Kidney (tissue), 14 donors: ENCODE results near the gene SYF2. TPM values are rescaled to one million over a fixed set of nuclear protein-coding genes. Genes with fewer than 3 reads are reported as not detected.

Experiments used
- DNase-seq, 5 donors: peaks; one replicate each; pipeline ENCODE4 v3.0.0-alpha.2; 2013 to 2020
- FAIRE-seq: peaks from 2 replicates; lab custom pipeline; 2012; peaks lifted over from hg19 to GRCh38; lab: Jason Lieb, UNC
- H3K27ac ChIP-seq, 2 donors: one replicate each; pipeline ENCODE4 v1.7.0; 2013; ENCODE audit warnings: low read depth in 2 of 2, low read length in 2 of 2, inconsistent platforms in 1 of 2
- H3K27me3 ChIP-seq: one replicate; pipeline ENCODE4 v1.7.1; 2013; ENCODE audit warnings: low read length, inconsistent platforms; ENCODE audit not compliant: control insufficient read depth, insufficient read depth
- H3K36me3 ChIP-seq, 3 donors: one replicate each; pipeline versions ENCODE4 v1.7.0 to v1.7.1; 2013; ENCODE audit warnings: low read length in 3 of 3, control low read depth in 1 of 3, inconsistent platforms in 1 of 3; ENCODE audit not compliant: insufficient read depth in 3 of 3, control insufficient read depth in 2 of 3
- H3K4me1 ChIP-seq, 3 donors: one replicate each; pipeline versions ENCODE4 v1.7.0 to v1.7.1; 2013; ENCODE audit warnings: low read length in 3 of 3, inconsistent platforms in 1 of 3, low read depth in 1 of 3; ENCODE audit not compliant: control insufficient read depth in 2 of 3, insufficient read depth in 2 of 3
- H3K4me3 ChIP-seq, 3 donors: one replicate each; pipeline versions ENCODE4 v1.7.0 to v1.8.1; 2013; ENCODE audit warnings: low read length in 3 of 3, control low read depth in 1 of 3, inconsistent platforms in 1 of 3
- H3K9ac ChIP-seq, 3 donors: one replicate each; pipeline versions ENCODE4 v1.7.0 to v1.7.1; 2013; ENCODE audit warnings: low read length in 3 of 3, control low read depth in 1 of 3, inconsistent platforms in 1 of 3
- H3K9me3 ChIP-seq, 3 donors: one replicate each; pipeline versions ENCODE4 v1.7.0 to v1.7.1; 2013; ENCODE audit warnings: low read length in 3 of 3, control low read depth in 1 of 3, inconsistent platforms in 1 of 3; ENCODE audit not compliant: control insufficient read depth in 2 of 3, insufficient read depth in 1 of 3
- intact Hi-C: fragments of 100-400 bp; cut with DNase I; formaldehyde crosslinking; loops from one replicate; pipeline ENCODE4 v1.11.1; 2022
- polyA plus RNA-seq: library from polyadenylated mRNA; stranded (reverse); fragments of 350-450 nt; fragmentation: Illumina TruSeq; extraction: RNeasy Lipid Tissue Mini Kit (QIAGEN cat#74804); gene quantifications from one replicate; pipeline ENCODE4 v1.2.3, GENCODE V29; 2014; ENCODE audit warnings: low read depth, low replicate concordance; ENCODE audit not compliant: insufficient read depth
- total RNA-seq: library from RNA; stranded (reverse); fragmentation: NEBNext Ultra II Directional; extraction: Animal tissue kit (Norgen Biotek cat#: 25700); gene quantifications from one replicate; pipeline ENCODE4 v1.2.1, GENCODE V29; 2021
- TF ChIP-seq, protein P1 (sequence below): IDR thresholded peaks from 3 replicates; pipeline ENCODE4 v1.5.1; 2012; ENCODE audit warnings: mild to moderate bottlenecking, moderate library complexity, borderline replicate concordance; ENCODE audit not compliant: insufficient read depth; ENCODE audit errors: extremely low read depth
- donor health status: control.
- donor health status: control.
- donor health status: control.
- donor health status: control.
- donor health status: control.
- donor health status: DM: yes; HTN: yes; CAD: no.
- donor health status: Normal renal cell carcinoma (clear cell type).

The SYF2 gene
- total and polyA plus RNA-seq, 2 donors from 2014 or later, result 53.8 to 91.5 TPM

DNA sequence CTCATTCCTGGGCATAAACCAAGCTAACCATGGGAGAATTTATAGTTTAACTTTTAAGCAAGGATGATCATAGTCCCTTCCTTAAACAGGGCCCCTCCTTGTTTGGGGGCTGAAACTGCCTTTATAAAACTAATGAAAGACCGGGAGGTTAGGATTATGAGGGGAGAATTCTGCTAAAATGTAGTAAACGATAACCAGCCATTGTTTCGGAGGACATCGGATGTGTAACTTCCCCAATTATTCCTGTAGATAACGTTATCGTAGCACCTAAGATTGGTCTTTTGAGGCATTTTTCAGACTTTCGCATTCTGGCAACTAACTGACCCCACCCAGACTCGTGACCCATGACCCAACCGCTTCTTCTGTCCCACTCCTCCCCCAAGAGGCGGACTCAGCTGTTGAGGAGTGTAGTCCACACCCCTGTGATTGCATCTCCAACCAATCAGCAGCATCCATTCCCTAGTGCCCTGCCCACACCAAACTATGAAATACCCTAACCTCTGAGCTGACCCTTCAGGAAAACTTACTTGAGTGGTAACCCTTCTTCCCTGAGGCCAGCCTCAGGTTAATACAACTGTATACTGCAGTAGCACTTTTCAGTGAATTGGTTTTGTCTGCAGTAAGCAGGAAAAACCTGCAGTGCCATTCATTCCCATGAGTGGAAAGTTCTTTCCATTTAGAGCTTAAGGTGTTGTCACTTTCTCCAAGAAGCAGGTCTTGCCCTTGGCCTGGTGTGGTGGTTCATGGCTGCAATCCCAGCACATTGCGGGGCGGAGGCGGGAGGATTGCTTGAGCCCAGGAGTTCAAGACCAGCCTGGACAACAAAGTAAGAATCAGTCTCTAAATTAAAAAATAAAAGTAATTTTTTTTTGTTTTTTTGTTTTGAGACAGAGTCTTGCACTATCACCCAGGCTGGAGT is 823 bp upstream of the SYF2 start:
- H3K9ac ChIP-seq, result peak overlapping the region; percentile 99 to 100 (median 99)
- peak overlapping the region; percentile 81 to 96 for H3K27ac ChIP-seq
- DNase-seq, result peak; percentile 80 to 95 (median 89)
- intact Hi-C loops, result no loop called here
- FAIRE-seq, result no peak
- TF ChIP-seq, protein P1, sequence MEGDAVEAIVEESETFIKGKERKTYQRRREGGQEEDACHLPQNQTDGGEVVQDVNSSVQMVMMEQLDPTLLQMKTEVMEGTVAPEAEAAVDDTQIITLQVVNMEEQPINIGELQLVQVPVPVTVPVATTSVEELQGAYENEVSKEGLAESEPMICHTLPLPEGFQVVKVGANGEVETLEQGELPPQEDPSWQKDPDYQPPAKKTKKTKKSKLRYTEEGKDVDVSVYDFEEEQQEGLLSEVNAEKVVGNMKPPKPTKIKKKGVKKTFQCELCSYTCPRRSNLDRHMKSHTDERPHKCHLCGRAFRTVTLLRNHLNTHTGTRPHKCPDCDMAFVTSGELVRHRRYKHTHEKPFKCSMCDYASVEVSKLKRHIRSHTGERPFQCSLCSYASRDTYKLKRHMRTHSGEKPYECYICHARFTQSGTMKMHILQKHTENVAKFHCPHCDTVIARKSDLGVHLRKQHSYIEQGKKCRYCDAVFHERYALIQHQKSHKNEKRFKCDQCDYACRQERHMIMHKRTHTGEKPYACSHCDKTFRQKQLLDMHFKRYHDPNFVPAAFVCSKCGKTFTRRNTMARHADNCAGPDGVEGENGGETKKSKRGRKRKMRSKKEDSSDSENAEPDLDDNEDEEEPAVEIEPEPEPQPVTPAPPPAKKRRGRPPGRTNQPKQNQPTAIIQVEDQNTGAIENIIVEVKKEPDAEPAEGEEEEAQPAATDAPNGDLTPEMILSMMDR, result no peak
- H3K4me3 ChIP-seq, result peak overlapping the region; percentile 95 to 100 (median 99)
- peaks cover 5 to 23% (median 8%) of the 10 kb centered on the region in 3 donors for H3K36me3 ChIP-seq
- no peaks in the 10 kb centered on the region for H3K27me3 ChIP-seq
- no peaks in the 10 kb centered on the region for H3K9me3 ChIP-seq
- H3K4me1 ChIP-seq, result peaks cover 0 to 9% (median 8%) of the 10 kb centered on the region in 3 donors

DNA sequence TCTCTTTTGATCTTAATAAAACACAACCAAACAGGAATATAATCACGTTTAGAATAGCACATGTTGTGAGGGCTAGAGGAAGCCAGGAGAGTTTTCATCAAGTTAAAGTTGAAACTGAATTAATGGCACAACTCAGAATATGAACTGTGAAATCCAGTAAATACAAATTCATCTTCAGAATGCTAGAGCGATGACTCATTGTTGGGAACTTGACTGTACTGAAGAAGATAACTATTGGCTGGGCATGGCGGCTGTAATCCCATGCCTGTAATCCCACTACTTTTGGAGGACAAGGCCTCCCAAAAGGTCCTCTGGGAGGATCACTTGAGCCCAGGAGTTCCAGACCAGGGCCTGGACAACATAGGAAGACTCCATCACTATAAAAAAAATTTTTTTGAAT is 8.8 kb downstream of the SYF2 start:
- no peak overlapping the region for H3K4me3 ChIP-seq
- H3K27me3 ChIP-seq, result no peaks in the 10 kb centered on the region
- DNase-seq (no peak), FAIRE-seq (no peak)
- no peak overlapping the region for H3K9ac ChIP-seq
- peaks cover 11 to 44% (median 40%) of the 10 kb centered on the region in 3 donors for H3K36me3 ChIP-seq
- no peaks in the 10 kb centered on the region for H3K4me1 ChIP-seq
- TF ChIP-seq, protein P1, result no peak
- no peak overlapping the region for H3K27ac ChIP-seq
- no peaks in the 10 kb centered on the region for H3K9me3 ChIP-seq
- intact Hi-C loops, result no loop called here

DNA sequence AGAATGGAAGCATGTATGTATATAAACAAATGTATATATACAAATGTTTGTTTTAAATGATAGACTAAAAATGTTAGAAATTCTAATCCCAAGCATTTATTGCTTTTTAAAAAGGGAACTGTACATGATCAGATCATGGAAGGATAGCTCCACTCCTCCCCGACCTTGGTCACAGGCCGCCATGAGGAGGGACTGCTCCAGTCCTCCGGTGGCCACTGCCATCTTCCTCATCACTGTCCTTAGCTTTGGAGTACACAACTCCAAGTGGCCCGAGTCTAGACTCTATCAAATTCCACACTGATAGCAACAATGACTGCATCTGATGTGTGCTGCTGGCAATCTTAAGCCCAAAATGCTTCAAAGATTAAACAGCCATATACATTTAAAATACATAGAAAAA is 9.7 kb downstream of the SYF2 start:
- FAIRE-seq (no peak), DNase-seq (no peak)
- TF ChIP-seq, protein P1, result no peak
- Histone ChIP-seq H3K27me3 (no peaks in the 10 kb centered on the region), H3K36me3 (peaks cover 11 to 39% (median 32%) of the 10 kb centered on the region in 3 donors), H3K9ac (no peak overlapping the region), H3K27ac (no peak overlapping the region), H3K4me3 (no peak overlapping the region), H3K4me1 (no peaks in the 10 kb centered on the region), H3K9me3 (no peaks in the 10 kb centered on the region)
- intact Hi-C loops, result no loop called here
